GM18907 (cell line): ENCODE measurements around the gene SUPV3L1.
"Not testable (repeated sequence)": the region's sequence is repeated elsewhere in the genome, so short reads cannot be mapped to it uniquely, and the experiment has no call there.

Source experiments
- ATAC-seq: cut with Tn5 transposase; IDR thresholded peaks from one replicate; pipeline ENCODE4 v1.9.1; 2021; ENCODE audit warnings: mild to moderate bottlenecking, moderate library complexity; ENCODE audit not compliant: unreplicated experiment

Gene SUPV3L1

DNA sequence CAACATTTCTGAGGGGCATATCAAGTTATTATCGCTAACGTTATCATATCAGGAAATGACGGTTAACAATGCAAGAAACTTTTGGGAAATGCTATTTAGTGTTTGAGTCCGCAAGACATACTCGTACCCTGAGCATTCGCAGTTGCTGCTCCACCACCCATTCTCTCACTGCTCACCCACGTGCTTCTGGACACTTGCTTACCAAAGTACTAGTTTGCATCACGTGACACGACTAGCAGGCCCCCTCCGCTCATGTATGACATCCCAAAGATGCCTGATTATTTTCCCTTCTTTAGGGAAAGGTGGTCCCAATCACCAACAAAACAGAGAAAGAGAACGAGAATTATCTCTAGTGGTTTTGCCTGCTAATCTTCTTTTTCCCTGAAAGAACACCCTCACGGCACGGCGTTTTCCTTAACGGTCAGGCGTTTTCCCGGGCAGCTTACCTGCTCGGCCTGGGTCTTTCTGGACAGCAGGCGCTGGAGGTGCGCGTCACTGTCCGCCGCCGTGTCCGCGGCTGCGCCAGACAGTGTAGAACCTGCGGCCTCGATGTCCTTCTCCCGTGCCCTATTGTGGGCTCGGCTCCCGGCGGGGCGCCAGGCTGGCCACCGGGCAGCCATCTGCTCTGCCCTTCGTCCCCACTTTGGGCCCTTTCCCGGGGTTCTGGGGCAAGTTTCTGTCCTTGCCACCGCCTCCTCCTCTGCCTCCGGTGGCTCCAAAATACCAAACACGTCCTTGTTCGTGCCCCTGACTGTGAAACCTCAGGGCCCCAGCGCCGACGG, at the start of gene SUPV3L1:
TSS of gene SUPV3L1 (plus strand) at position 492 of the 782 bp plus-strand sequence. CDS start at position 550, 58 bp downstream.
- peak; percentile 80 for ATAC-seq

DNA sequence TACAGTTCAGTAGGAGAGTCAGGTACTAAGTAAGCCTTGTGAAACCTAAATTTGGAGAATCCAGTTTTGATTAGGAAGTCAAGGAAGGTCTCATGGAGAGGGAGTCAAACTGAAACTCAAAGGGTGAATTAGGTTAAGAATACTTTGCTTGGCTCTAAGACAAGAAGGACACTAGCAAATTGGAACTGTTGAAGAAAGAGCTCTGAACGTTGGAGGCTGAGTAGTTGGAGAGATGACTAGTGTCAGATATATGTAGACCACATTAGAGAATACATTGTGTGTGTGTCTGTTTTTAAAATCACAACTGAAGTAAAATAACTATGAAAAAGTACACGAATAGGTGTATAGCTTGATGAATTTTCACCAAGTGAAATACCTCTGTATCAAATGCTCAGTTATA, 49.8 kb upstream of the SUPV3L1 start:
- ATAC-seq = no peak

DNA sequence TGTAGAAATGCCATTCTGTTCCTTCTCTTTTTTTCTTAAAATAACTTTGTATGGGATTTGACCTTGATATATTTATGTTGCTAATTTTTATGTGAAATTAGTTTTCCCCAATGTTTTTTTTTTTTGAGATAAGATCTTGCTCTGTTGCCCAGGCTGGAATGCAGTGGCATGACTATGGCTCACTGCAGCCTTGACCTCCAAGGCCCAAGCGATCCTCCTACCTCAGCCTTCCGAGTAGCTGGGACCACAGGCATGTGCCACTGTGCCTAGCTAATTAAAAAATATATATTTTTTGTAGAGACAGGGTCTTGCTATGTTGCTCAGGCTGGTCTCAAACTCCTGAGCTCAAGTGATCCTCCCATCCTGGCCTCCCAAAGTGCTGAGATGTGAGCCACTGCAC, 40.1 kb upstream of the SUPV3L1 start:
- ATAC-seq = no peak

DNA sequence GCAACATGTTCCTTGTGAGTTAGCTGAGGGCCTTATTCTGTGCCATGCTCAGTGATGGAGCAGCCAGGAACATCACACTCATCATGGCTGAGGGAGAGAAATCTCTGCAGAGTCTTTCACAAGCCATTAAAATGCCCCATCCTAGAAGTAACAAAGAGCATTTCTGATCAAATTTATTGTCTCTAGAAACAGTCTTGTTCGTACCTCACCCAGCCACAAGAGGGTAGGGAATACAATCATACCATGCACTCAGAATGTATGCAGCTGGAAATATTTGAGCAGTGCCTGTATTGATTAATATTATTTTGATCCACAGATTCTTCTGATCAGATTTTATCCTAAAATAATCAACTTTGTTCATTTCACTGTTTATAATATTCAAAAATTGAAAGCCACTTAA, 38.7 kb upstream of the SUPV3L1 start:
- no peak for ATAC-seq

DNA sequence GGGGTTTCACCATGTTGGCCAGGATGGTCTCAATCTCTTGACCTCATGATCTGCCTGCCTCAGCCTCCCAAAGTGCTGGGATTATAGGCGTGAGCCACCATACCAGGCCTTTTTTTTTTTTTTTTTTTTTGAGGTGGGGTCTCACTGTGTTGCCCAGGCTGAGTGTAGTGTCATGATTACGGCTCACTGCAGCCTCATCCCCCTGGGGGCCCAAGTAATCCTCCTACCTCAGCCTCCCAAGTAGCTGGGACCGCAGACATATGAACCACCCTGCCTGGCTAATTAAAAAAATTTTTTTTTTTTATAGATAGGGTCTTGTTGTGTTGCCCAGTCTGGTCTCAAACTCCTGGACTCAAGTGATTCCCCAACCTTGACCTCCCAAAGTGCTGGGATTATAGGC, 38.0 kb upstream of the SUPV3L1 start:
- not testable (repeated sequence) for ATAC-seq

DNA sequence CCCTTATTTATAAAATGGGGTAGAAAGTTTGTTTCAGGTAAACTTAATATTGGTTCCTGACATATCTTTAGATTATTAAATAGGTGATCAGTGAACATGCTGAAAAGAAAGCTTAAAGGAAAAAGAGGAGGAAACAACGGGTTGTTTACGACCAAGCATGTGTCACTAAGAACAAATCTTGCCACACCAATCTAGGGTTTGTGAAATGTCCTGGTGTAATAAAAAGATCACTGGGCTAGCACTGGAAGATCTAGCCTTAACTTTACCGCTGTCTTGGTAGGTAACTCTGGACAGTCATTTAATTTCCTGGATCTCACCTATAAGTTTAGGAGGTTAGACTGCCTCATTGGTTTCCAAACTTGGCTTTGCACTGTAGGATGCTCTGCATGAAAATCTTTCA, 37.1 kb upstream of the SUPV3L1 start:
- ATAC-seq = no peak

DNA sequence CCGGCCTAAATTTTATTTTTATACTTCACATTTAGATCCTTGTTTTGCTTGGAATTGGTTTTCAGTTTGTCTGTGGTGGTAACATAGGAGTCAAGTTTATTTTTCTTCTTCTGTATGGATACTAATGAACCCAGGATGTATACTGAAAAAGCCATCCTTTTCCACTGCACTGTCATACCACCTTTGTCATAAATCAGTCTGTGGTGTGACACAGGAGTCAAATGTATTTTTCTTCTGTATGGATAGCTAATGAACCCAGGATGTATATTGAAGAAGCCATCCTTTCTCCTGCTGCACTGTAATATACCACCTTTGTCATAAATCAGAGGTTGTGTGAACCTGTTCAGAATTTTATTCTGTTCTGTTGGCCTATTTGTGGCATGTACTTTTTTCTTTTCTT, 34.7 kb upstream of the SUPV3L1 start:
- no peak for ATAC-seq

DNA sequence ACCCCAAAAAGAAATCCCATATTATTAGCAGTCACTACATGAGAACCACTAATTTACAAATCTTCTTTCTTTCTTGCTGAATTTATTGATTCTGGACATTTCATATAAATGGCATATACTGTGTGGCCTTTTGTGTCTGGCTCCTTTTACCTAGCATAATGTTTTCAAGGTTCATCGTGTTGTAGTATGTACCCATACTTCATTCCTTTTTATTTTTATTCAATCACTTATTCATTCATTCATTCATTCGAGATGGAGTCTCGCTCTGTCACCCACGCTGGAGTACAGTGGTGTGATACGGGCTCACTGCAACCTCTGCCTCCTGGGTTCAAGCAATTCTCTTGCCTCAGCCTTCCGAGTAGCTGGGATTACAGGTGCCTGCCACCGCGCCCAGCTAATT, 34.2 kb upstream of the SUPV3L1 start:
- no peak for ATAC-seq

DNA sequence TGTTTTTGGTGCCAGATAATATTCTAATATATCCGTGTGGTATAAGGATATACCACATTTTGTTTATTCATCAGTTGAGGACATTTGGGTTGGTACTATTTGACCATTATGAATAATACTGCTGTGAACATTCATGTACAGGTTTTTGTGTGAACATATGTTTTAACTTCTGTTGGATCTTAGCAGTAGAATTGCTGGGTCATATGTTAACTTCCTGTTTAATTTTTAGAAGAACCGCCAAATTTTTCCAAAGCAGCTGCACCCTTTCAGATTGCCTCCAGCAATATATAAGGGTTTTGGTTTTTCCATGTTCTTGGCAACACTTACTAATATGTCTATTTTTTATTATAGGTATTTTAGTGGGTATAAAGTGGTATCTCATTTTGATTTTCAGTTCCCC, 33.3 kb upstream of the SUPV3L1 start:
- ATAC-seq = no peak

DNA sequence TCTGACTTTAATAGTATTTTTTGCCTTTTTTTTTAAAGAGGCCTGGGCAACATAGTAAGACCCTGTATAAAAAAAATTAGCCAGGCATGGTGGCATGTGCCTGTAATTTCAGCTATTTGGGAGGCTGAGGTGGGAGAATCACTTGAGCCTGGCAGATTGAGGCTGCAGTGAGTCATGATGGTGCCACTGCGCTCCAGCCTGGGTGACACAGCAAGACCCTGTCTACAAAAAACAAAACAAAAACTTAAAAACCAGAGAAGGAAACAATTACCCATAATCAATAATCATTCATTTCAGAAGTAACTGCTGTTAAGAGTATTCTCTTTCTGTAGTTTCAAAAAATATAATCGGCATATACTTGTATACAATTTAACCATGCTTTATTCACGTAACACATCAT, 28.1 kb upstream of the SUPV3L1 start:
- no peak for ATAC-seq

DNA sequence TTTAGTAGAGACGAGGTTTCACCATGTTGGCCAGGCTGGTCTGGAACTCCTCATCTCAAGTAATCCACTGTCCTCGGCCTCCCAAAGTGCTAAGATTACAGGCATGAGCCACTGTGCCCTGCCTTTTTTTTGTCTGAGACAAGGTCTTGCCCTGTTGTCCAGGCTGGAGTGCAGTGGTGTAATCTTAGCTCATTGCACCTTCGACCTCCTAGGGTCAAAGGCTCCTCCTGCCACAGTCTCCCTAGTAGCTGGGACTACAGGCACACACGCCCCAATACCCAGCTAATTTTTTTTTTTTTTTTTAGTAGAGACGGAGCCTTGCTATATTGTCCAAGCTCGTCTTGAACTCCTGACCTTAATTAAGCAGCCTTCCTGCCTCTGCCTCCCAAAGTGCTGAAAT, 26.8 kb upstream of the SUPV3L1 start:
- no peak for ATAC-seq

DNA sequence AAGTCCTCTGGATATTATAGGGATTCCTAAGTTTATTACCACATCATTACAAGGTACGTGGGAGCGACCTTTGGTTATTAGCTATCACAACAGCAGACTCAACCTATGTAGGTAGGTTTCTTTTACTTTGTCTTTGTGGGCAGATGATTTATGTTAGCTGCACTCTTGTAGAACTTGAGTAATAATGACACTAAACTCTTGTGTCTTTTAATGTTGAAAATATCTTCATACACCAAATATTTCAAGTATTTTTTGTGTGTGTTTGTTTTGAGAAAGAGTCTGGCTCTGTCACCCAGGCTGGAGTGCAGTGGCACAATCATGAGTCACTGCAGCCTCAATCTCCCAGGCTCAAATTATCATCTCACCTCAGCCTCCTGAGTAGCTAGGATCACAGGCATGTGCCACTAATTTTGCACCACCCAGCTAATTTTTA, 19.2 kb upstream of the SUPV3L1 start:
- ATAC-seq = no peak

DNA sequence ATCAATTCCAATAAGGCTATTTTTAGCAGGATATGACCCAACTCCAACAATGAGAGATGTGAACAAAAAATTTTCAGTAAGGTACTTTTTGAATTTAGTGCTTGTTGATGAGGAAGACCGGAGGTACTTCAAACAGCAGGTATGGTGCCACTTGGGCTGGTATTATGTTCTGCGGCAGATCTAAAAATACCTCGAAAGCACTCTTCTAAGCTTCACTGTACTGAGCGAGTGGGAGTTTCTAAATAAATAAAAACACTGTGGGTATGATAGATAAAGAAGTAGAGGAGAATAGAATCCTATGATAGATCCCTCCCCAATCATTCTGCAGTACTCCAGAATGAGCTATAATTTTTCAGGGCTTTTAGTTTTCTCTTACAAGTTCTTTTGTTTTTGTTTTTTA, 11.5 kb upstream of the SUPV3L1 start:
- no peak for ATAC-seq

DNA sequence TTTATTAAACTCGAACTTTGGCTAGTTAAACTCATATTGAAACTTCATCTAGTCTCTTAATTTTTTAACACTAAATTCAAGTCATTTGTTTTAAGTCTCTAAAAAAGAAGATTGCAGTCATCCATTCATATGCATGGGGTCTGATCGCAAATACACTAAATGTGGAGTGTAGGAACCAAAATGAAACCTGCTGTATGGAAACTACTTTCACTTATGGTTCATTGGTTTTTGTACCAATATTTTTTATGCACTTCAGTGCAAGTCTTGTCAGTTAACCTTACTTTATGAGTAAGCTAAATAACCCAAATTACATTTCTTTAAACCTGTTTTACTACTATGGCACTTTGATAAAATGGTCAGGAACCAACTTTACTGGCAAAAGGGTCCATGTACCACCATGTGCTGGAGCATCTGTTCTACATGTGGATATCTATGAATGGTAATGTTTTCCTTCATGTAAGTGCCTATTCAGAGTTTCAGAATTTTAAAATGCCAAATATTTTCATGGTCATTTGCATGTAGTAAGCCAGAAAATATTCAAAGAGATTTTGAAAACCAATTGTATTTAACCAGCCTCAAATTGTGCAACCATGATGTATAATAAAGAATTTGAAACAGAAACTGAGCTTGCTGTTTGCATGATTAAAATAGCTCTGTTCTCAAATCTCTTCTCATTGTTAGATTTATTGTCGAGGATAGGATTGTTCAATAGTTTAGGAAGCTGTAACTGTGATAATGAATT, 7.6 kb upstream of the SUPV3L1 start:
- no peak for ATAC-seq

DNA sequence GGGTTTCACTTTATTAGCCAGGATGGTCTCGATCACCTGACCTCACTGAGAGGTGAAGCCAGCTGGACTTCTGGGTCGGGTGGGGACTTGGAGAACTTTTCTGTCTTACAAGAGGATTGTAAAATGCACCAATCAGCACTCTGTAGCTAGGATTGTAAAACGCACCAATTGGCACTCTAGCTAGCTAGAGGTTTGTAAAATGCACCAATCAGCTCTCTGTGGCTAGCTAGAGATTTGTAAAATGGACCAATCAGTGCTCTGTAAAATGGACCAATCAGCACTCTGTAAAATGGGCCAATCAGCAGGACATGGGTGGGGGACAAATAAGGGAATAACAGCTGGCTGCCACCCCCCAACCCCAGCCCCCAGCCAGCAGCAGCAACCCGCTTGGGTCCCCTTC, 4.7 kb upstream of the SUPV3L1 start:
- not testable (repeated sequence) for ATAC-seq

DNA sequence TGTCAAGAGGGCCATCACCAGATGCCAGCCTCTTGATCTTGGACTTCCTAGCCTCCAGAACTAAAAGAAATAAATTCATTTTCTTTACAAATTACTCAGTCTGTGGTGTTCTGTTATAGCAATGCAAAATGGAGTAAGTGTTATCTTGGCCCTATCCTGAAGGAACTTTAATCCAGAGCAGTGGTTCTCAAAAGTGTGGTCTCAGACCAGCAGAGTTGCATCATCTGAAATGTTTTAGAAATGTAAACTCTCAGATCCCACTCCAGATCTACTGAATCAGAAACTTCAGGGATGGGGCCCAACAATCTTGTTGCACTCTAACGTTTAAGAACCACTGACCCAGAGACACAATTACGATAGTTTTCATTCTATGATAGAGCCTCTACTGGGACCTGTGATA, 3.2 kb upstream of the SUPV3L1 start:
- ATAC-seq = no peak

DNA sequence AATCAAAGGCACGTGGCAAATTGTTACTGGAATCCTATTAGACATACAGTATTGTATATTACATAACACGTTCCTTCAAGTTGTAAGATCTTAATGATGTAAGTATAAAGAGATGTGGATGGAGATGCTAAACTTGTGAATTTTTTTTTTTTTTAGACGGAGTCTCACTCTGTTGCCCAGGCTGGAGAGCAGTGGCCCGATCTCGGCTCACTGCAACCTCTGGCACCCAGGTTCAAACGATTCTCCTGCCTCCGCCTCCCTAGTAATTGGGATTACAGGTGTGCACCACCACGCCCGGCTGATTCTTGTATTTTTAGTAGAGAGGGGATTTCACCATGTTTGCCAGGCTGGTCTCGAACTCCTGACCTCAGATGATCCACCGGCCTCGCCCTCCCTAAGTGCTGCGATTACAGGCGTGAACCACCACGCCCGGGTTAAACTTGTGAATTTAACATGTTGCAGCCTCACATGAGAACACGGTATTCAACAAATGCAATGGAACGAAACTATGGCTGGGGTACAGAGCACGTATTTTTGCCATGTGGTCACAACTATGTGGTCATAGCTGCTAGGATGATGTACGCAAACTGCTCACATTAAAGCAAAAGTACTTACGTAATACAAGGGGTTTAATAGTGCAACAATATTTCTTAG, 818 bp upstream of the SUPV3L1 start:
- ATAC-seq = peak; percentile 16

DNA sequence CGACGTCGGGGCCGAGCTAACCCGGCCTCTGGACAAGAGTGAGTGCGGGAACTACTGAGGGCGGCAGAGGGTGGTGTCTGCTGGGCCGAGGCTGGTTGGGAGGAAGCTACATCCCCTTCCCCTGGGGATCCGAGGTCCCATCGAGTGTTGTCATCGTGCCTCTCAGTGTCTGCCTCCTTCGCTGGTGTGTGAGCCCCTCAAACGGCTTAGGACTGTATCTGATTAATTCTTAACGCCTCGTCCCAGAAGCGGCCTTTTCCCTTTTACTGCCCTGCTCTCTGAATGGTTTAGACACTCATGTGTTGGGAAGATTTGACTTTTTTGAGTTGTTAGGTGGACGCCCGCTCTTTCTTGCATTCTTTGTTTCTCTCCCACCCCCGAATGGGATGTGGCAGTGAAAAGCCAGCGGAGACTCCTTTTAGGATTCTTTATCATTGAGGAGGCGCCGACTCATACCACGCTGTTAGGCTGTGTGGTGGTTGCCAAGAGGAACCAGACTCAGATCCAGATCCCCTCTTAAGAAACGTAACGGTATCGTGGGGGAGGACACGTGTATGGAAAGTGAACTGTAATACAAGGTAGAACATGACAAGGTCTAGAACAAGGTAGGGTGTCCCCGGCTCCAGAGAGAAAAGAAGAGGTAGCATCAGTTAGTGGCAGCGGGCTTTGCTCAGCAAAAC, 631 bp downstream of the SUPV3L1 start:
- ATAC-seq = no peak

DNA sequence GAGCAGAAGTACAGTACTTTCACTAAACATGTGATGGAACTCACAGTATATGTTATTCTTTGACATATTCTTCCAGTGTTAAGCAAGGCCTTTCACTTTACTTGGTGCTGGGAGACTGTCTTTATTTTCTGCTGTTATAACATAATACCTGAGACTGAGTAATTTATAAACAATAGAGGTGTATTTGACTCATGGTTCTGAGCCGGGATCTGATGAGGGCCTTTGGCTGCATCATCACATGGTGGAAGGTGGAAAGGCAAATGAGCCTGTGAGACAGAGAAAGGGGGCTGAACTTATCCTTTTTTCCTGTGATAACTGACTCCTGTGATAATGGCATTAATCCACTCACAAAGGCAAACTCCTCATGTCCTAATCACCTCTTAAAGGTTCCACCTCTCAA, 1.4 kb downstream of the SUPV3L1 start:
- ATAC-seq = no peak

DNA sequence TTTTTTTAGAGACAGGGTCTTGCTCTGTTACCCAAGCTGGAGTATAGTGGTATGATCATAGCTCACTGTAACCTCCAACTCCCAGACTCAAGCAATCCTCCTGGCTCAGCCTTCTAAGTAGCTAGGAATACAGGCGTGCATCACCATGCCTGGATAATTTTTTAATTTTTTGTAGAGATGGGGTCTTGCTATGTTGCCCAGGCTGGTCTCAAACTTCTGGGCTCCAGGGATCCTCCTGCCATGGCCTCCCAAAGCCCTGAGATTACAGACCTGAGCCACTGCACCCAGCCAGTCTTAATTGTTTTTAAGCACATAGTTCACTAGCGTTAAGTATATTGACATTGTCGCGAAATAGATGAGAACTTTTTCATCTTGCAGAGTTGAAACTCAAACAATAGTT, 2.0 kb downstream of the SUPV3L1 start:
- ATAC-seq = no peak

DNA sequence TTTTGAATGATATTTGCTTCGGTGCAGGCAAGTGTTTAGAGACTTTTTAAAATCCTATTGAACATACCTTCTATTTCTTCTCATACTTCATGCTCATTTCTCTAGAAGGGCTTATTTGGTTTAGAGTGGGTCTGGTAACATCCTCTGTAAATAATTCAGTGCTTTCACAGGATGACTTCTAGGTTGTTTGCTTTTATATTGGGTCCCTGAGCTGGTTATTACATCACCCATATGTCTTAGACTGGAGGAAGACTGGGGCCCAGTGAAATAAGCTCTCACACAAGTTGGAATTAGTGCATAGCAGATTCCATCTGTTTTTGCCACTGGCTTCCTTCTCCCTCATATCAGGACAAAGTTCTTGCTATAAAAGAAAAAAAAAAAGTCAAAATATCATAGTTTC, 6.5 kb downstream of the SUPV3L1 start:
- ATAC-seq = no peak
